ENCODE data around the gene TAX1BP1.

The TAX1BP1 gene

GRCh38 chr7:27866256-27866655 is 126.3 kb downstream of the TAX1BP1 start:
- TF ChIP-seq GATA3 (IDR thresholded peaks at IDR 0.05; ENCODE audit: low read depth, low read length) (no peak), GATA2 (IDR thresholded peaks at IDR 0.05; ENCODE audit: low read depth, low read length) (no peak)

GRCh38 chr7:27866828-27867672 is 127.1 kb downstream of the TAX1BP1 start:
- TF ChIP-seq GATA3 (IDR thresholded peaks at IDR 0.05; ENCODE audit: low read depth, low read length) = no peak
- no peak for TF ChIP-seq GATA2 (IDR thresholded peaks at IDR 0.05; ENCODE audit: low read depth, low read length)

GRCh38 chr7:27868131-27868550 is 128.2 kb downstream of the TAX1BP1 start:
- TF ChIP-seq GATA2 (IDR thresholded peaks at IDR 0.05; ENCODE audit: low read depth, low read length) (no peak), GATA3 (IDR thresholded peaks at IDR 0.05; ENCODE audit: low read depth, low read length) (no peak)

DNA sequence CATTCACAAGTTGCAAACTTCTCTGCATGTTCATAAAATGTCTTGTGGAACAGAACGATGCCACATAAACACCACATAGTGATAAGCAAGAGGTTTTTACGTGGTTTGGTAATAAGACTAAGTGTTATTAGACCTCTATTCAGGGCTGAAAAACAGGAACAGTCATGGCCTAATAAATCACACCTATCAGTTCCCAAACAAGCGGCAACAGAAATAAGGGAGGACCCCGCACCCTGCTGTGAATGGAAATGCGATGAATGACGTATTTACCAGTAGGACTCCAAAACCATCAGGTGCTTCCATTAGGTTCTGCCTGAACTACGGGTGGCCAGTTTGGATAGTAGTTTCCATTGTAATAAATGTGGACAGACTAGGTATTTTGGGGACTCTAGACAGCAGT is 129.1 kb downstream of the TAX1BP1 start:
- no peak for TF ChIP-seq GATA2 (IDR thresholded peaks at IDR 0.05; ENCODE audit: low read depth, low read length)
- TF ChIP-seq GATA3 (IDR thresholded peaks at IDR 0.05; ENCODE audit: low read depth, low read length) = no peak

GRCh38 chr7:27870595-27870994 is 130.6 kb downstream of the TAX1BP1 start:
- TF ChIP-seq GATA2 (IDR thresholded peaks at IDR 0.05; ENCODE audit: low read depth, low read length) (no peak), GATA3 (IDR thresholded peaks at IDR 0.05; ENCODE audit: low read depth, low read length) (no peak)

GRCh38 chr7:27871086-27871485 is 131.1 kb downstream of the TAX1BP1 start:
- TF ChIP-seq GATA3 (IDR thresholded peaks at IDR 0.05; ENCODE audit: low read depth, low read length) (no peak), GATA2 (IDR thresholded peaks at IDR 0.05; ENCODE audit: low read depth, low read length) (no peak)

DNA sequence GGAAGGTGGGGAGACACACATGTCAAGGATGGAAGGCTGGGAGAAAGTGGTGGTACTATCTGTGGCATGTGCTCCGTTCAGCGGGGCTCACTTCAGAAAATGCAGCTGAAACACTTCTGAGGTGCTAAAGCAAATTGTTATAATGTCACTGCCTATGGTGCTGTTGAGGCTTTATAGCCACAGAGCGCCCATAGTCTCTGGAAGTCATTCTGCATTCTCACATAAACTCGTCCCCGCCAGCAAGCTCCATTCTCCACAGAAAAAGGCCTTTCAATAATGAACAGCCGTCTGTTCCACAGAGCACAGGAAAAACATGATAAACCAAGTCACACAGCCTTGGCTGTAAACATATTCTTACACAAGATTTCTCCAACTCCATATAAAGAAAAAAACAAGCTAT is 131.9 kb downstream of the TAX1BP1 start:
- TF ChIP-seq GATA2 (IDR thresholded peaks at IDR 0.05; ENCODE audit: low read depth, low read length) (no peak), GATA3 (IDR thresholded peaks at IDR 0.05; ENCODE audit: low read depth, low read length) (no peak)

DNA sequence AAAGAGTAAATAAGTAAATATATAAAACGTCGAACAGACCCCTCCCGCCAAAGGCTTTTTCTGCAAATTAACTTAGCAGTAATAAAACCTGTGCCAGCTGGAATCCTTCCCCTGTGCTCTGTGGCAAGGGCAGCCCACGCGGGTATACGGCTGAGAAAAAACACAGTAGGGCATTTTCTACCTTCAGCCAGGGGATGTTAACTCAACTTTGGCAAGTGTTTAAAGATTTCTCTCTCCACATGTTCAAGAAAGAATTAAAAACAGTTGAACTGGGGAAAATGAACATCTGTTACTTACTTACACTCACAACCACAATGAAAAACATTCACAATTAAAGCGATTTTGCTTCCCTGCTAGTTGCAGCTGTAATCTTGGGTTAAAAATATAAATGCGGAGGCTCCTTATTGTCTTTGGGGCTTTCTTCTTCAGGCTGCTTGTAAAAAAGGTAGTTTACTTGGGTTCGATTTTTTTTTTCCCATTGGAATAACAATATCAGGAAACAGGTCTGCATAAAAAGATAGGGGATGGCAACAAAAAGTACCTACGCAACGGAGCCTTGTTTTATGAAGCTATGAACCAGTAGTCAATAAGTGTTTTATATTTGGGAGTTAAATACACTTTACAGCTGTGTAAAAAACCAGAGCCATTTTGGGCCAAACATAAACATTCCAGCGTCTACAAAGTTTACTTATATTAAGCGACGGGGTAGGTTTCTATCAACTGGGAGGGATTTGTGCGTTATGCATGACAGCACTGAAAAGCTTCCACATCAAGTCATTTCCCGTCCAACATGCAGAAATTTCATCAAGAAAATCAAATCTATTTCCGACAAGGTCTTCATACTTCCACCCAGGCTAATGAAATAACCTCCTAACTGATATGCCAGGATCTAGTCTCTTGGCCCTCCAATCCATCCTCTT is 132.7 kb downstream of the TAX1BP1 start:
- no peak for TF ChIP-seq GATA2 (IDR thresholded peaks at IDR 0.05; ENCODE audit: low read depth, low read length)
- TF ChIP-seq GATA3 (IDR thresholded peaks at IDR 0.05; ENCODE audit: low read depth, low read length) = no peak

DNA sequence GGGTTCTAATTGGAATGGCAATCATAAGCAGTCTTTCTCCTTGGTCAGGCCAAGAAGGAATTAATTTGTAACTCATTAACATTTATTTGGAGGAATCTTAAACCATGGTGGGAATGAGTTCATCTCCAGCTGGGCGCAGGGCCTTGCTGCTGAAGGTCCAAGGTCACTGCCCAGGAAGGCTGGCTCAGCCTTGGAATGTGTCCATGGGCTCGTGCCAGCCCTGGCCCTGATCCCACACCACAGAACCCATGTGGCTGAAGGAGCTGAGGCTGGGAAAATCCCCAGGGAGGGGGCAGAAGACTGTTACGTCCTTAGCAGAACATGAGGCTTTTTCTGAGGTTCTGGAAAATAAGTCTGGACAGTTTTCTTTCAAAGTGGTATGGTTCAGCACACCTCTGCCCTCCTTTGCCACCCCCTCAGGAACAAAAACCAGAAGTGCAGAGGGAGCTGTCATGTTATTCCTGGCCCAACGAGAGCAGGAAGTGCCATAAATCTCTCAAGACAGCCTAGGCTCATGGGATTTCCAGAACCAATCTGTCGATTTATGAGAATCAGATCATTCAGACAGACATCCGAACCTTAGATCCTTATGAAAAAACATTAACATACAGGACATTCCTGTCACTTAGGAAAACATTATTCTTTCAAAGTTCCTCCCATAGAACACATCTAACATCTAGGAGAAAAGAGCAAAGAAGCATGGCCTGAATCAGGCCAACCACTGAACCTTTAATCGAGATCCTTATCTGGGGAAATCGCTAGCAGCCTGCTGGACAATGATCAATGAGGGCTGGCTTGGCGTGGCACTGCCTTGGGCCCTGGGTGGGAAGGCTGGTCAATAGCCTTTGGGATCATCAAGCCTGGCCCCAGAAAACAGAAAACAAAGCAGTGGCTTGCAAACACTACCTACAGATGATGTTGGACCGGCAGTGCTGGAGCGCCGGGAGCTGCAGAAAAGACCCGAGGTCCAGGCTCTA is 134.3 kb downstream of the TAX1BP1 start:
- no peak for TF ChIP-seq GATA2 (IDR thresholded peaks at IDR 0.05; ENCODE audit: low read depth, low read length)
- no peak for TF ChIP-seq GATA3 (IDR thresholded peaks at IDR 0.05; ENCODE audit: low read depth, low read length)

DNA sequence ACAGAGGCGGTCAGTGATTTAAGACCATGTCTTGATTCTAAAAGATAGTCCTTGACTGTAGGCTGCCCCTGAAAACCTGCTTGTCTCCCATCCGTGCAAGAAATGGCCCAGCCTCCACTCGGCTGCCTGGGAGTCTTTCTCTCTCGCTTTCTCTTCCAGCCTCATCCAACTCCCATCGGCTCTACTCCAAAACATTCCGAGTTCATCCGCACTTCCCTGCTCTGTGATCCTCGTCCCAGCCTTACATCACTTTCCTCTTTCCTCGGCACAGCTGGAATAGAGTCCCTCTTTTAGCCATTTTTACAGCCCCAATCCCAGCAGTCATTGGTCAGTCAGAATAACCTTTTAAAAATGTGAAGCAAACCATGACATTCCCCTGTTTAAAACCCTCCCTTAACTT is 135.1 kb downstream of the TAX1BP1 start:
- TF ChIP-seq GATA2 (IDR thresholded peaks at IDR 0.05; ENCODE audit: low read depth, low read length) (no peak), GATA3 (IDR thresholded peaks at IDR 0.05; ENCODE audit: low read depth, low read length) (no peak)

DNA sequence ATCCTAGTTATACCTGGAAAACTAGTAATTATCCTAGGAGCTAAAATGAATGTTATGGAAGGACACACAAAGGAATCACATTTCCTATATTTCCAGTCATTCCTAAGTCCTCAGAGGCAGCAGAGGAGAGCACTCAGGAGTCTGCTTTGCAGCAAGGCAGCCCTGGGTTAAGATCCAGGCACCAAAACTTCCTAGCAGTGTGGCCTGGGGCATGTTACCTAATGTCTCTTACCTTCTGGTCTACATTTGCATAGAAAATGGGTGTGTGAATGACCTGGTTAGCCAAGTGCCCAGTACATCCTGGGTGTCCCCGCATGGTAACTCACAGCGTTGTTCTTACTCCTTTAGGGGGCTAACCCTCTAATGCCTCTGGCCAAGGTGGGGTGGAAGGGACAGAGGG is 135.9 kb downstream of the TAX1BP1 start:
- TF ChIP-seq GATA3 (IDR thresholded peaks at IDR 0.05; ENCODE audit: low read depth, low read length) (no peak), GATA2 (IDR thresholded peaks at IDR 0.05; ENCODE audit: low read depth, low read length) (no peak)

GRCh38 chr7:27876756-27877155 is 136.8 kb downstream of the TAX1BP1 start:
- TF ChIP-seq GATA3 (IDR thresholded peaks at IDR 0.05; ENCODE audit: low read depth, low read length) = no peak
- no peak for TF ChIP-seq GATA2 (IDR thresholded peaks at IDR 0.05; ENCODE audit: low read depth, low read length)

All from SH-SY5Y (cell line).